SW480 (cell line): ENCODE measurements around the gene IMP3.

Experiments used
- DNase-seq: peaks from one replicate; pipeline ENCODE4 v3.0.0-alpha.2; 2016; ENCODE audit warnings: low spot score

IMP3 gene

GRCh38 chr15:75672646-75673425 is 32.8 kb upstream of the IMP3 start:
- no peak for DNase-seq

DNA sequence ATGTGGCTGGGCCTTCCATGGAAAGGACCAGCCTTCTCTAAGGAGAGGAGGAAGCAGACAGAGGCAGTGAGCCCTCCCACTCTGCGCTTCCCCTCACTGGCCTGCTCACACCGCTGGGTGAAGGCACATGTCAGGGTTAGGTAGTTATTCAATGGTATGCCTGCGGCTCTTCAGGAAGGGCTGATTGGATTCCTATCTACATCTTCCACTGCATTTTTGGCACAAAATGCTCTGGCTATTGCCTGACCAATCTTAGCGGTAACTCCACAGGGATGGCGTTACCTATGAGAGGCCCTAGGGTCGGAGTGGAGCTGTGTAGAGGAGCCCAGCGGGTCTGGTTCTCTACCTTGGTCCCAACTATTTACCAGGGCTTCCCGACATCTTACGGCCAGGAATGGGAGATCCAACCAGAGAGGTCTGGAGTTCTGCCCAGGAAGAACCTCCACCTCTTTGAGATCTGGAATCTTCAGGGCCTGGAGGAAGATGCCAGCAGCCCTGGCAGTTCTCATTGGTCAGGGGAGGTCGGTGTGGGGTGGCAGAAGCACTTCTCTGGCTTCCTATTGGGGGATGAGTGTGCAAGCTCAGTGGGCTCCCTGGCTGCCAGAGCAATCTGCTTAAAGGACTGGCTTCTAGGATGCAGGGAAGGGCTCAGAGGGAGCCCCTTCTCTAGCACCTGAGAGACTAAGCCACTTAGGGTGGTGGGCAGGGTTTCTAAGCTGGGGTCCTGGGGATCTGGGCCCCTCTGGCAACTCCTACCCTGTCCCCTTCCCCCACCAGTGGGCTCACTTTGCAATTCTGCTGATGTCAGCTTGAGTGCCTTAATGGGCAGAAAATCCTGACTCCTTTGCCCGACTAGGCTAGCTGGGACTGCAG is 31.9 kb upstream of the IMP3 start:
- no peak for DNase-seq

- no peak for DNase-seq
Observed at GRCh38 chr15:75669879-75670212, 29.8 kb upstream of the IMP3 start.

GRCh38 chr15:75669191-75669878 is 29.3 kb upstream of the IMP3 start:
- peak; percentile 35 for DNase-seq

GRCh38 chr15:75666823-75667501 is 26.9 kb upstream of the IMP3 start:
- DNase-seq, result peak; percentile 87

GRCh38 chr15:75663931-75664421 is 24.0 kb upstream of the IMP3 start:
- no peak for DNase-seq

- DNase-seq, result no peak
Observed at GRCh38 chr15:75662823-75663519, 22.9 kb upstream of the IMP3 start.

DNA sequence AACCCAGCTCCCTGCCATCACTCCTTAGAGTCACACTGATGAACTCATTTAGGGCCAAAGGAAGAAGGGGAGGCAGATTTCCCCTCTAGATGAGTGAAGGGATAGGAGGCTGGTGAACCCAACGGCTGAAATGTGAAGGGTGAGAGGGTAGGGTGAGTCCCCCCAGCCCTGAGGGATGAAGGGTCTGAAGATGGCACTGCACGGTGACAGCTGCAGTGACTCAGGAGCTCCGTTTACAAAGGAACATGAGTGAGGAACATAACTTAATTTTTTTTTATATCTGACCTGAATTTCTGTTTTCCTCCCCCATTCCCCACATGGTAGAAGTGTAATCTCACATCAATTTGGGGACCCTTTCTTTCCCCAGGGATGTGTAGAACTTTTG is 21.7 kb upstream of the IMP3 start:
- DNase-seq, result no peak

GRCh38 chr15:75661100-75661755 is 21.2 kb upstream of the IMP3 start:
- peak; percentile 59 for DNase-seq

GRCh38 chr15:75659928-75660645 is 20.1 kb upstream of the IMP3 start:
- DNase-seq, result no peak

DNA sequence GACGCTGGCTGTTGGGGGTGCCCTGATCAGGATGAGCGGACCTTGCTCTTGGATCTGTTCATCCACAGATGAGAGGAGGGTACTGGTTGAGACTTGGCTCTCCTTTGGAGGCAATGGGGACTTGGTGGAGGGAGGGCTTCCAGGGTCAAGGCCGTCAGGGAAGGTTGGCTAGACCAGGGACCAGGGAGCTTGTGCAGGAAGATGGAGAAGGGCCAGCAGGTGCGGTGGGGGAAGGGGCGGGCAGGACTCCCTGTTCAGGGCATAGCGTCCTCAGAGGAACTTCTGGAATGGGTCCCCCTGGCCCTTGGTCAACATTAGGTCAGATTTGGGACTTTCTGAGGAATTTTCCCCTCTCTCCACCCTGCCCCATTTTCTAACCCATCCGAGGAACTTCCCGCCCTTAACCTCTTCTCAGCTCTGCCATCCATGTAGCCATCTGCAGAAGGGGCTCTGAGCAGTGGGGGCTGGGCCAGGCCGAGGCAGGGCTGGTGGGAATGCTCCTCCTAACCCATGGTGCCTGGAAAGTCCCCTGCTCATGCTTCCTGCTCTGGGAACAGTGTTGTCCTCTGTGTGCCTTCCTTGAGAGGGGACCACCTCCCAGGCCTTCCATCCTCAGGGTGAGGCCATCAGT is 19.2 kb upstream of the IMP3 start:
- DNase-seq, result no peak

- no peak for DNase-seq
Observed at GRCh38 chr15:75656813-75657212, 16.8 kb upstream of the IMP3 start.

GRCh38 chr15:75656331-75656730 is 16.3 kb upstream of the IMP3 start:
- DNase-seq, result no peak

DNA sequence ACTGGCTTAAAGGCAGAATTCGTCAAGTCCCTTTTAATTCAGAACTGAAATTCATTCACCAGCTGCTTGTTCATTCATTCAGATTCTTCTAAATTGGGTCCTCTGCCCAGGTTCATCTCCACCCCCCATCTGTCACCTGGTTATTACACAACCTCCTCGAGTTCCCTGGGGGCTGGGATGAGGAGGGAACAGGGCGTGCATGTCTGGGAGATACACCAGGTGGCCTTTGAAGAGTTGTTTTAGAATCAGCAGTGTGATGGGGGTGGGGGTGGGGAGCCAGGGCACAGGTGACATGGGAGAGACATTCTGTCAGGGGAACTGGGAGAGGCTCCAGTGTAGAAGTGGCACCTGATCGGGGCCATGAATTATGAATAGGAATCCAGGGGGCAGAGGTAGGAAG is 15.9 kb upstream of the IMP3 start:
- DNase-seq, result no peak

DNA sequence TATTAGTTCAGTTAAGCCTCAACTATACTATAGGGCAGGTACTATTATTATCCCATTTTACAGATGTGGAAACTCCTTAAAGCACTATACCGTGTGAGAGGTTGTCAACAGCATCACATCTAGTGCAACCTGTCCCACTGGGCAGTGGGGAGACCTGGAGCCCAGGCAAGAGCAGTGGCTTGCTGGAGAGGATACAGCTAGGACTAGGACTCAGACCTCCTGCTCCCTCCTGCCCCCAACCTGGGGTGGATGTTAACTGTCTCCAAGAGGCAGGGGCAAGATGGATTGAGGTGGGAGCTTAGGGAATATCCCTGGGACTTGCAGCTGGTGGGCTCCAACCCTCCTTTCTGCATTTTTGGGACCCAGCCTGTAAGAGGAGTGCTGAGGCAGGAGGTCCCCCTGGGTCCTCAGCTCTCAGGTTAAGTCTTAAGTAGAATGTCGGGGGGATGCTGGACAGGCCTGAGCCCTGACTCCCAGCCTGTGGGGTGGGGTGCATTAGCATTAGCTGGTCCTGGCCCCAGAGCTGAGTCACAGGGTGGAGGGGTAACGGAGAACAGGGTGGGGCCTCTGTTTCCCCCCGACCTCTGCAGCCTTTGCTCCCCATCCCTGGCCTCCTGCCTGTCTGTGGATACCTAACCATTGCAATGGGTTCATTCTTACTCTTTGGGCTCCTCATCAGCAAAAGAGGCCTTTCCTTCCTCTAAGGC is 14.3 kb upstream of the IMP3 start:
- no peak for DNase-seq

DNA sequence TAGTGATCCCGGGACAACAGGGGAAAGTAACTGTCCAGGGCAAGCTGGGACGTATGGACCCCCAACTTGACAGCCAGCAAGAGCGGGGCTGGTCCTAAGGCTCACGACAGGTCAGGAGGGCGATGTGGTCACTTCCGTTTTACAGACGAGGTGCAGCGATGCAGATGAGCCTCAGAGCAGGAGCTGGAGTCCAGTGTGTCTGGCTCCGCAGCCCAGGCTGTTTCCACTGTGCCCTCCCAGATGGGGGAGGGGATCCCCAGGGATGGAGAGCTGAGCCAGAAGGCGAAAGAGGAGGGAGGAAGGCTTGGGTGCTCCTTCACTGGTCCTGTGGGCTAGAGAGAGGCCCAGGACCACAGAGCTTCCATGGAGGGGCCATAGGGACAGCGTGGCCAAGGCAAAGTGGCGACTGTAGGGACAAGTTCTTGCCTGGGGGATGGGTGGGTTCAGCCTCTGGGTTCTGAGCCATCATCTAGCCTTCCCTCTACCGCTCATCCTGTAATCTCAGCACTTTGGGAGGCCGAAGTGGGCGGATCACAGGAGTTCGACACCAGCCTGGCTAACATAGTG is 13.4 kb upstream of the IMP3 start:
- no peak for DNase-seq

DNA sequence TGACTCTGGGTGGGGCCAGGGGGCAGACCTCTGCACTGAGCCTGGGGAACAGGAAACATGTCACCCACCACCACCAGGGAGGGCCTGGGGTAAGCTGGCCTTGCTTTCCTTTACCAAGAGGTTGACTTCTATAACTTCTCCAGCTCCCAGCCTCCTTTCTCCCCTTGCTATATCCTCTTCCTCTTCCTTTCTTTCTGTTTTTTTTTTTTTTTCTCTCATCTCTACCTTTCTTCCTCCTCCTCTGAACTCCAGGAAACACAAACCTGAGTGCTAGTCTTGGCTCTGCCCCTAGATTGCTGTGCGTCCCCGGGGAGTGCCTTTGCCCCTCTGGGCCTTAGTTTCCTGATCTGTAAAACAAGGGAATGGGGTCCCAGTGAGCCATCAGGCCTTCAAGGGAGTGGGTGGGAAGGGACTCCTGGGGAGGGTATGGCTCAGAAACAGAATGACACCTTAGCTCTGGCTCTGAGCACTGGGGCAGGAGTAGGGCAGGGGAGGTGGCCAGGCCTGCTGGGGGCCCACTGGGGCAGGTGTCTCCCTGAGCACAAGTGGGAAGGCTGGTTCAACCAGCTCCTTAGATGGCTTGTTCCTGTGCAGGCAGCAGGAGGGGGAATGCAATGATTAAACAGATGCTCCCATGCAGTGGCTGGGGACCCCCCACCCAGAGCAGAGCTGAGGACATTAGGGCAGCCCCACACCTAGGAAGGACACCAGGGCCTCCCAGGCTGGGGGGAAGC is 12.0 kb upstream of the IMP3 start:
- no peak for DNase-seq
